Keratinocyte (primary cell): ENCODE measurements around the gene GRK7. TPM values are rescaled to one million over a fixed set of nuclear protein-coding genes. Genes with fewer than 3 reads are reported as not detected.

ENCODE experiments used
- DNase-seq: peaks from one replicate; pipeline ENCODE4 v3.0.0-alpha.2; 2011; ENCODE audit warnings: low read depth, missing footprints, low spot score
- FAIRE-seq: peaks from 2 replicates; lab custom pipeline; 2011; peaks lifted over from hg19 to GRCh38; lab: Jason Lieb, UNC
- H2AFZ ChIP-seq: 2 replicates; pipeline ENCODE4 v1.6.0; 2012; ENCODE audit warnings: low read length, control low read depth, inconsistent platforms; ENCODE audit not compliant: control insufficient read depth
- H3K27ac ChIP-seq: 2 replicates; pipeline ENCODE4 v1.5.1; 2011; ENCODE audit warnings: low read length; ENCODE audit not compliant: control insufficient read depth, insufficient read depth
- H3K27me3 ChIP-seq: 3 replicates; pipeline ENCODE4 v1.6.0; 2011; ENCODE audit warnings: low read length; ENCODE audit not compliant: control insufficient read depth, insufficient read depth; ENCODE audit errors: extremely low read depth
- H3K36me3 ChIP-seq, 2 experiments: 2 replicates in 1 of 2; 3 replicates in 1 of 2; pipeline ENCODE4 v1.5.1; 2011; ENCODE audit warnings: low read length in 2 of 2, mild to moderate bottlenecking in 1 of 2; ENCODE audit not compliant: control insufficient read depth in 2 of 2, insufficient read depth in 2 of 2; ENCODE audit errors: extremely low read depth in 1 of 2
- H3K4me1 ChIP-seq: 3 replicates; pipeline ENCODE4 v1.5.1; 2011; ENCODE audit warnings: low read length; ENCODE audit not compliant: control insufficient read depth, insufficient read depth; ENCODE audit errors: extremely low read depth
- H3K4me2 ChIP-seq: 3 replicates; pipeline ENCODE4 v1.6.0; 2011; ENCODE audit warnings: low read depth, low read length; ENCODE audit not compliant: control insufficient read depth, insufficient read depth; ENCODE audit errors: extremely low read depth
- H3K4me3 ChIP-seq, 3 experiments: fragments of 200-600 bp in 1 of 3; sonication (generic) in 1 of 3; 2 replicates in 2 of 3; 3 replicates in 1 of 3; pipeline ENCODE4 v1.5.1; 2011 to 2016; ENCODE audit warnings: low read length in 3 of 3, mild to moderate bottlenecking in 3 of 3, control low read depth in 2 of 3, inconsistent platforms in 1 of 3, low read depth in 1 of 3, mixed read lengths in 1 of 3, mixed run types in 1 of 3, moderate library complexity in 1 of 3; ENCODE audit not compliant: control insufficient read depth in 2 of 3, insufficient read depth in 2 of 3; ENCODE audit errors: extremely low read depth in 1 of 3
- H3K79me2 ChIP-seq: 2 replicates; pipeline ENCODE4 v1.6.0; 2012; ENCODE audit warnings: low read length; ENCODE audit not compliant: control insufficient read depth, insufficient read depth
- H3K9ac ChIP-seq: 3 replicates; pipeline ENCODE4 v1.6.0; 2011; ENCODE audit warnings: low read length; ENCODE audit not compliant: control insufficient read depth, insufficient read depth; ENCODE audit errors: extremely low read depth
- H3K9me1 ChIP-seq: 3 replicates; pipeline ENCODE4 v1.6.0; 2011; ENCODE audit warnings: low read length; ENCODE audit not compliant: control insufficient read depth, insufficient read depth; ENCODE audit errors: extremely low read depth
- H3K9me3 ChIP-seq: 2 replicates; pipeline ENCODE4 v1.5.1; 2012; ENCODE audit warnings: low read depth, low read length; ENCODE audit not compliant: control insufficient read depth
- H4K20me1 ChIP-seq: 3 replicates; pipeline ENCODE4 v1.6.0; 2011; ENCODE audit warnings: low read length; ENCODE audit not compliant: control insufficient read depth, insufficient read depth; ENCODE audit errors: extremely low read depth
- CTCF ChIP-seq, 3 experiments: IDR thresholded peaks in 1 of 3; conservative IDR thresholded peaks in 1 of 3; optimal IDR thresholded peaks in 1 of 3; 2 replicates in 2 of 3; 3 replicates in 1 of 3; pipeline versions ENCODE3 to v1.5.1; 2011; ENCODE audit warnings: low read length in 3 of 3, mild to moderate bottlenecking in 3 of 3, moderate library complexity in 2 of 3, control low read depth in 1 of 3, inconsistent platforms in 1 of 3; ENCODE audit not compliant: insufficient read depth in 2 of 3; ENCODE audit errors: extremely low read depth in 1 of 3
- EZH2 ChIP-seq: IDR thresholded peaks from one replicate; pipeline ENCODE4 v1.6.1; 2012; ENCODE audit warnings: inconsistent platforms, mild to moderate bottlenecking, low read length, moderate library complexity
- dilution Hi-C: fragments of 300-500 bp; cut with MboI; formaldehyde crosslinking; loops from one replicate; pipeline ENCODE4 v1.7.0; 2020; ENCODE audit warnings: low sequenced_read_pairs; ENCODE audit not compliant: extremely low pct_ligation_motif_present
- polyA plus RNA-seq, 5 experiments: library from polyadenylated mRNA; depleted of rRNA in 3 of 5; stranded (reverse) in 3 of 5; stranded (forward) in 1 of 5; unstranded in 1 of 5; fragments of >200 nt; gene quantifications; 1 replicate in 1 of 5; 2 replicates in 3 of 5; 3 replicates in 1 of 5; pipeline versions ENCODE4 v1.2.1 to v1.2.3, GENCODE V29; 2011 to 2012; ENCODE audit warnings: missing spikeins in 2 of 5, low read depth in 1 of 5, low replicate concordance in 1 of 5

The GRK7 gene
- polyA plus RNA-seq, 1 donor (not counting 4 experiments of a cell fraction or from before 2014, with no cell fraction given) = not detected

DNA sequence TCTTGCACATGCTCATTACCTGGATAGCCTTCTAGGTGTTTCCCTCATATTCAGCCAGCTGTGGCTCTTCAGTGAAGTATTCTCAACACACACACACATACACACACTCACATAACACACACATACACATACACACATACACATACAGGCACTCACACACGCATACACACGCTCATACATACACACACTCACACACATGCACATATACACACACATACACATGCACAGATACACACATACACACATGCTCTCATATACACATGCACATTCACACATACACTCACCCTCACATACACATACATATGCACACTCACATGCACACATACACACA lies 41.2 kb downstream of the GRK7 start:
- Histone ChIP-seq H3K4me1 (peaks cover 13% of the 10 kb centered on the region), H4K20me1 (no peaks in the 10 kb centered on the region), H3K9me3 (no peaks in the 10 kb centered on the region), H3K27me3 (no peaks in the 10 kb centered on the region), H3K4me2 (no peak overlapping the region), H3K4me3 (no peak overlapping the region), H3K9ac (no peak overlapping the region), H3K9me1 (no peaks in the 10 kb centered on the region), H2AFZ (no peak overlapping the region), H3K79me2 (no peaks in the 10 kb centered on the region), H3K27ac (no peak overlapping the region), H3K36me3 (no peaks in the 10 kb centered on the region)
- TF ChIP-seq EZH2 (no peak), CTCF (optimal IDR thresholded peaks at IDR 0.05 in 1 of 3, IDR thresholded peaks at IDR 0.05 in 1 of 3, conservative IDR thresholded peaks at IDR 0.05 in 1 of 3; ENCODE audit: extremely low read depth in 1 of 3, insufficient read depth in 2 of 3, low read length in 3 of 3) (no peak)
- FAIRE-seq (no peak), DNase-seq (no peak)
- dilution Hi-C loops = no loop called here

GRCh38 chr3:141804778-141805639 lies 41.8 kb downstream of the GRK7 start:
- Histone ChIP-seq H4K20me1 (no peaks in the 10 kb centered on the region), H3K9me3 (no peaks in the 10 kb centered on the region), H3K9ac (no peak overlapping the region), H2AFZ (no peak overlapping the region), H3K4me1 (peaks cover 13% of the 10 kb centered on the region), H3K9me1 (no peaks in the 10 kb centered on the region), H3K4me2 (no peak overlapping the region), H3K4me3 (no peak overlapping the region), H3K36me3 (no peaks in the 10 kb centered on the region), H3K27me3 (no peaks in the 10 kb centered on the region), H3K27ac (no peak overlapping the region), H3K79me2 (no peaks in the 10 kb centered on the region)
- FAIRE-seq = peak; percentile 9
- TF ChIP-seq CTCF (optimal IDR thresholded peaks at IDR 0.05 in 1 of 3, IDR thresholded peaks at IDR 0.05 in 1 of 3, conservative IDR thresholded peaks at IDR 0.05 in 1 of 3; ENCODE audit: extremely low read depth in 1 of 3, insufficient read depth in 2 of 3, low read length in 3 of 3) (no peak), EZH2 (no peak)
- dilution Hi-C loops = no loop called here
- DNase-seq = no peak
